DMS53 treated with DMSO at 0.1 percent for 48 hours (cell line): ENCODE measurements around the gene PSMD4.

Experiments used
- DNase-seq: peaks from one replicate; lab custom pipeline; 2025; ENCODE audit not compliant: unreplicated experiment; lab: John Stamatoyannopoulos, UW

The PSMD4 gene

DNA sequence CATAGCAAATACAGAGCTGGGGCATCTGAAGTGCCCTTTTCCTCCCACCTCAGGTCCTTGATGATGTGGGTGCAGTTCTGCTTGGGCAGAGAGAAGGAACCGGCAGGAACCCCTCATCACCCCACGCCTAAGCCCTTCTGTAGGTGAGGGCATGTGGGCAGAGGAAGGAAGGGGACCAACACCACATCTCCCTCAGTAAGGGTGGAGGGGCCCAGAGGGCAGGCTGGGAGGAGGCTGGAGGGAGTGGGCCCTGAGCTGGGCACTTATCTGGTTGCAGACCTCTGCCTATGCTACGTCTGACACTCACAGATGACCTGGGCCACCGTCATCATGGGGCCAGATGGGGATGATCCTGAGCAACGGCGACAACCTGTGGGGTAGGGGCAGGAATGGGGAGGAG is 38.6 kb downstream of the PSMD4 start:
- no peak for DNase-seq

GRCh38 chr1:151294742-151295462 is 40.4 kb downstream of the PSMD4 start:
- DNase-seq = no peak

- no peak for DNase-seq
Observed at GRCh38 chr1:151309811-151310323, 55.3 kb downstream of the PSMD4 start.

DNA sequence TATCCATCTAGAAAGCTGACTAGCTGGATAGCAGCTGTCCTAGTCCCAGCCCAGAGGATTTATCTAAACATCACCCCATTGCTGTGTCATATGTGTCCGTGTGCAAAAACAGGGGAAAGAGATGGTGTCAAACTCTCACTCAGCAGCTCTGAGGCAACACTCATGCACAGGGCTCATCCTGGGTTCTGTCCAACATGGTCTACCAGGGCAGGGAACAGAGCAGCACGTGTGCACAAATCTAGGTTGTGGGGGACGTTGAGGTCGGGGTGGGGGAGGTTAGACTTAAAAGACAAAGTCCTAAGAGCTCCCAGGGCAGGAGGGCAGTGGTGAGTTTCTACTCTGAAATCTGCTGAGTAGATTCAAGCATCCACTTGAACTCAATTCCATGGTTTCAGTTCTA is 56.5 kb downstream of the PSMD4 start:
- no peak for DNase-seq

DNA sequence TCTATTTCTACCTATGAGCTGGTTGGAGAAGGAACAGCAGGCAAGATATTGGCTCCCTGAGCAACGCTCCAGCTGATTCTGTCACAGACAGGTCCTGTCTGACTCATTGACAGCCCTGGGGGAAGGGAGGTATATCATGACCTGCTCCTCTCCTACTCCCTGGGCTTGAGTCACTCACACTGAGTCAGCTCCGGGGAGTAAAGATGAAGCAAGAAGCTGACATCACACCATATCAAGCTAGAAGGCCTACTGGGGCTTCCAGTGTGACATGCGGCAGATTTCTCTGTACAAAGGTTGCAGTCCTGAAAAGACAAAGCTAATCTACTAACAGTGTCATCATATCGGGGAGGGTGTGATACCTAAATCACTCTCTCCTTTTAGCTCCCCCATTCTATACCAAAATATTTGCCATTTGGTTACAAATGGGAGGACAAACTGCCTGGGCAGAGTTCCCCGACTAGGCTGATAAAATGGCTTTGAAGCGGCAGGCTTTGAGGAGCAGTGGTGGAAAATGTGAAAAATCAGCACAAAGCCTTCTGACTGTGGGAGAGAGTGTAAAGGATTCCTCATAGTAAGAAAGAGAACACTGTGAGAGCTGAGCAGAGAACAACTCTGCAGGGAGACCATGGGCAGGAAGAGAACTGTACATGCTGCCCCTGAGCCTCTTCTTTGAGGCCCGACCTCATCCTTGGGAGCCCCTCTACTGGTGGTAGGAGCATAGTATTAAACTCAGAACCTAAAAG is 57.2 kb downstream of the PSMD4 start:
- peak; percentile 43 for DNase-seq

DNA sequence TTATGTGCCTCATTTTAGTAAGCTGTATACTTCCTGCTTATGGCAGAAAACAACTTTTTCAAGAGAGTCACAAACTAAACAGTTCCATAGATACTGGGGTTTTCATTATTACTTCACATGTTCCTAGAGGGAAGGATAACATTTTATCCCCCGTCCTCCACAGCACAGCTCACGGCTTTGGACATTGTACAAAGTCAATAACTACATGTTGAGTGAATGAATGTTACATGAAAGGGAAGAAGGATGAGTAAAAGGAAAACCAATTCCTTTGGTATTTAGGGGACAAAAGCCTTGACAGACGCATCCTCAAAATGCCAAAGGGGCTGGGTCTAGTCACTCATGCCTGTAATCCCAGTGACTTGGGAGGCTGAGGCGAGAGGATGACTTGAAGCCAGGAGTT is 57.9 kb downstream of the PSMD4 start:
- DNase-seq = no peak

DNA sequence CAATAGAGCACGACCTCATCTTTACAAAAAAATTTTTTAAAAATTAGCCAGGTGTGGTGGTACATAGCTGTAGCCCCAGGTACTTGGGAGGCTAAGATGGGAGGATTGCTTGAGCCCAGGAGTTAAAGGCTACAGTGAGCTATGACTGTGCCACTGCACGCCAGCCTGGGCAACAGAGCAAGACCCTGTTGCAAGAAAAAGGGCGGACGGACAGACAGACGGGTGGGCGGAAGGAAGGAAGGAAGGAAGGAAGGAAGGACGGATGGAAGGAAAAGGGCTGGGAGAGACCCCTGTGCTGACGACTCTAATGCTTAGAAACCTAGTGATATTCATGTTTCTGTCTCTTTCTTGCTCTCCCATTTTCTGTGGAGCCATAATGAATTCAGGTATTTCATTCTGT is 58.3 kb downstream of the PSMD4 start:
- no peak for DNase-seq

GRCh38 chr1:151313501-151313900 is 59.0 kb downstream of the PSMD4 start:
- no peak for DNase-seq

DNA sequence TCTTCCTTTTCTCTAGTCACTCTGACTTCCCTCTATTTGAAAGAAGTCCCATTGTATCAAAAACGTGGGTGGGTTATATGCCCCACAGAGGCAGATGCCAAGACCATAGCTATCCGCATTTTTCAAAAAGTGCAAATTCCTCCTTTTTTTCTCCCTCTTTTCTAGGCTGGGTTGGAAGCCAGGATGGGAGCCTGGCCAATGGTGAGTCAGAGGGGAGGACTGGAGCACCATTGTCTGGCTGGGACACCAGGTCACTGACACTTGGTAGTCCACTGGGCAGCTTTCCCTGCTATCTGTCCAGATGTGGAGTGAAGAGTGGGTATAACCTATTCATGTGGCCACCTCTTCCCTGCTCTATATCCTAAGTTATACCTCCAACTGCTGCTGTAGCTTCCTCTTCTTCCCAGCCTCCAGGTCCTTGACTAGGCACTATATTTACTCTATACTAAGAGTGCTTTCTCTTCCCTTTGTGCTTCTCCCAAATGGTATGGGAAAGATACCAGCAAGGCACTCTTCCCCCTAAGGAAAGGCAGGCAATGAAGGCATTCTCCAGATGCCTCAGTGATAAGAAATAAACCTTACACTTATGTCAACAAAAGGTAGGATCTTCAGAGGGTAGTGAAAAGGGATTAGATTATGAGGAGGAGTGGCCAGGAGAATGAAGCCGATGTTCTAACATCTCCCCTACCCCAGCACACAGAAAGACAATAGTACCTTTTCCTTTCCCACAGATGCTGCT is 59.8 kb downstream of the PSMD4 start:
- no peak for DNase-seq

- no peak for DNase-seq
Observed at GRCh38 chr1:151315565-151316235, 61.2 kb downstream of the PSMD4 start.
